ENCODE data around the gene CNTNAP2.

CNTNAP2 gene

DNA sequence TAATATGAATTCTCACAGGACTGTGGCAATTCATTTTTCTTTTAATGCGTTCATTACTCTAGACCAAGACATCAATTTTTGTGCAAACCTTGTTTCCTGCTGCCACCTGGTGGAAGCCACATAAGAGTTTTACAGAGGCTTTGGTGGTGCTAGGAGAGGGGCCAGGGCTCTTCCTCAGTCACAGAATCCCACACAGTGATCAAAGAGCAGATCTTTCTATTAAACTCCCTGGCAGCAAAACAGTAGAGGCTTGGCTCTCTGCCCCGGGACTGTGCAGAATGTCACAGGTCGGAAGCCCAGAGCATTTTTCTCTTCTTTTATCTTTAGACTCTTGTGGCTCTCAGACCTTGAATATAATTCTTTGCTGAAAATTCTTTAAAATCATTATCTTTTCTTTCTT lies 1967.5 kb downstream of the CNTNAP2 start:
- Histone ChIP-seq H3K4me3 (ENCODE audit: extremely low read depth, insufficient read depth, low read length, poor library complexity, severe bottlenecking) (no peak overlapping the region), H3K36me3 (ENCODE audit: control insufficient read depth, insufficient read depth, low read length) (no peaks in the 10 kb centered on the region), H3K27ac (ENCODE audit: low read depth, low read length, severe bottlenecking) (no peak overlapping the region), H3K4me1 (ENCODE audit: control insufficient read depth, insufficient read depth, low read length, poor library complexity, severe bottlenecking) (no peaks in the 10 kb centered on the region), H3K9me3 (ENCODE audit: control insufficient read depth, low read length) (no peaks in the 10 kb centered on the region)
- WGBS, 2 experiments (ENCODE audit: insufficient coverage in 2 of 2): 14 to 33% methylated on average over 1 to 2 of the region's 3 CpGs

DNA sequence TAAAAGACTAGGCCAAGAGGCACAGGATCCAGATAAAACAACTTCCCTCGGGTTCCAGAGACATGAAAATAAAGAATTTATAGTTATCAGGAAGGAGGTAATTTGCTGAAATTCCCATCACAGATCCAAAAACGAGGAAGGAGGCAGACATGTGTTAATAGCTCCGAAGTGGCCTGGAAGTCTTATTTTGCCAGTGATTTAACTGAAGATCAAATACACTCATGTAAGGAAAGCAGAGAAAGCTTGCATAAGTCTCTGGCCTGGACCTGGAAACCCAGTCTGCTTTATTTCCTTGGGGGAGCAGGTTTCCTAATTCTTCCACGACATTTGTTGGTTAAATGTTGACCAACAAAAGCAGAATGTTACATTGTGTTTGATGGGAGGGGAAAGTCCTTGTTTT lies 1975.3 kb downstream of the CNTNAP2 start:
- WGBS, 2 experiments (ENCODE audit: insufficient coverage in 2 of 2): 89 to 92% methylated on average over 3 of the region's 4 CpGs
- no peak overlapping the region for H3K27ac ChIP-seq (ENCODE audit: low read depth, low read length, severe bottlenecking)
- no peak overlapping the region for H3K4me3 ChIP-seq (ENCODE audit: extremely low read depth, insufficient read depth, low read length, poor library complexity, severe bottlenecking)
- H3K9me3 ChIP-seq (ENCODE audit: control insufficient read depth, low read length): no peaks in the 10 kb centered on the region
- H3K4me1 ChIP-seq (ENCODE audit: control insufficient read depth, insufficient read depth, low read length, poor library complexity, severe bottlenecking): no peaks in the 10 kb centered on the region
- no peaks in the 10 kb centered on the region for H3K36me3 ChIP-seq (ENCODE audit: control insufficient read depth, insufficient read depth, low read length)

DNA sequence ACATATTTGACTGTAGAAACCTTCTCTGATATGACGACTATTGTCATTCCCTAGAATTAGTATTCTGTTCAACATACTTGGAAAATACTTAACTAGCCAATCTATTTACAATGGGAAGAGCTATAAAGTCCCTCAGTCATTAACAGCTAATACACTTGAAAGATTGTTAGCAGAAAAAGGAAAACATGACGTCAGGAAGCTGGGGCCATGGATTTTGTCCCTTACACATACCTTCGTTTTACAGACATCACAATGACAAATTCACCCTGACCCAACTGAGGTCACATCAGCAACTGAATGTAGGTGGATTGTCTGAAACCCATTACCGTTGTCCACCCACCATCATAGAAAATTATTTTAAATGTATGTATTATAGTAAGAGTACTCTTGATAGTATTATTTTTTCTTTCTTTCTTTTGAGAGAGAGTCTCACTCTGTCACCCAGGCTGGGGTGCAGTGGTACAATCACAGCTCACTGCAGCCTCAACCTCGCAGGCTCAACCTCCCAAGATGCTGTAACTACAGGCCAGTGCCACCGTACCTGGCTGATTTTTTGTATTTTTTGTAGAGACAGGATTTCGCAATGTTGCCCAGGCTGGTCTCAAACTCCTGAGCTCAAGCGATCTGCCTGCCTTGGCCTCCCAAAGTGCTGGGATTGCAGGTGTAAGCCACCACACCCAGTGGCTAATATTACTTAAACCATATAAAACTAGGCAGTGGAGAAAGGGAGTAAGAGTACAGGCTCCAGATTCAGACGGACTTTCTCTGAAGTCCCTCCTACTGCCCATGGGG lies 1977.0 kb downstream of the CNTNAP2 start:
- WGBS, 2 experiments (ENCODE audit: insufficient coverage in 2 of 2): 90 to 92% methylated on average over 2 to 4 of the region's 9 CpGs

DNA sequence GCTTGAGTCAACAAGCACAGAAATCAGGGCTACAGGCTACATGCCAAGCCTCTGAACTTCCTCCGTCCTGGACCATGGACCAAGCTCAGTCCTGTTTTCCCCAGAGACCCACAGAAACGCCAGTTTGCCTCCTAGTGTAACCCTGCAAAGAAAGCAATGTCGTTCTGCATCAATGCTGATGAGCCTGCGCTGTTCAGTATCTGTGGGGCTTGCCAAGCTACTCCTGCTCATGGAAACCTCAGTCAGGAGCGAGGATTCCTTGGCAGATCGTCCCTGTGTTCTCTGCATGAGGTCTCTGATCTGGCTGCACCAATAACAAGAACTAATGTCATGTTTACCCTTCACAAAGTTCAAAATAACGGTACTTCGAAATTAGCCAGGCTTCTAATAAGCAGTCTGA lies 1978.5 kb downstream of the CNTNAP2 start:
- Histone ChIP-seq H3K27ac (ENCODE audit: low read depth, low read length, severe bottlenecking) (no peak overlapping the region), H3K4me3 (ENCODE audit: extremely low read depth, insufficient read depth, low read length, poor library complexity, severe bottlenecking) (no peak overlapping the region), H3K4me1 (ENCODE audit: control insufficient read depth, insufficient read depth, low read length, poor library complexity, severe bottlenecking) (no peaks in the 10 kb centered on the region), H3K9me3 (ENCODE audit: control insufficient read depth, low read length) (no peaks in the 10 kb centered on the region), H3K36me3 (ENCODE audit: control insufficient read depth, insufficient read depth, low read length) (no peaks in the 10 kb centered on the region)
- 79 to 82% methylated on average over 8 of the region's 8 CpGs for WGBS, 2 experiments (ENCODE audit: insufficient coverage in 2 of 2)

More for the DNA sequence above, 1977.0 kb downstream of the CNTNAP2 start:
- Histone ChIP-seq H3K36me3 (ENCODE audit: control insufficient read depth, insufficient read depth, low read length) (no peaks in the 10 kb centered on the region), H3K27ac (ENCODE audit: low read depth, low read length, severe bottlenecking) (no peak overlapping the region), H3K4me3 (ENCODE audit: extremely low read depth, insufficient read depth, low read length, poor library complexity, severe bottlenecking) (no peak overlapping the region), H3K4me1 (ENCODE audit: control insufficient read depth, insufficient read depth, low read length, poor library complexity, severe bottlenecking) (no peaks in the 10 kb centered on the region), H3K9me3 (ENCODE audit: control insufficient read depth, low read length) (no peaks in the 10 kb centered on the region)

DNA sequence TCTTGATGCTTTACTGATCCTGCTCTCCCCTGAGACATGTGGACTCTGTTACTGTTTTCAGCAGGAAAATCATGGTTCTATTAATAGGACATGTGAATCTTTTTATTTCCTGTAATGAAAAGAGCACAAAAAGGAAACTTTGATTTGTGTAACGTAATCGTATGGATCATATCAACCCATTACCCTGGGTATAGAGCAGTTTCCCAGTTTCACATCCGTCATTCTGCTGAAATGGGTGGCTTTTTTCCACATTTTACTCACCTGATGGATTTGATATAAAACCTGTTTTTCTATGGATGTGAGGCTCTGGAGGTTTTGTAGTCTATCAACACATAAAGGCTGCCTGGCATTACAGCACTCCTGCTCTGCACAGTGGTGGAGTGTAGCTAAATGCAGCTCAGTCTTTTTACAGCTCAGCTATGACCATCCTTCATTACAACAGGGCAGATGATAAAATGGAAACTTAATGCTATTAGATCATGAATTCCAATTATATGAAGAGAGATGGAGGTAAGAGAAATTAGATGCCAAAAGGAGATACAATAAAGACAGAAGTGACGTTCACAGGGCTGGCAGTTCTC lies 1987.6 kb downstream of the CNTNAP2 start:
- Histone ChIP-seq H3K9me3 (ENCODE audit: control insufficient read depth, low read length) (no peaks in the 10 kb centered on the region), H3K4me1 (ENCODE audit: control insufficient read depth, insufficient read depth, low read length, poor library complexity, severe bottlenecking) (no peaks in the 10 kb centered on the region), H3K36me3 (ENCODE audit: control insufficient read depth, insufficient read depth, low read length) (no peaks in the 10 kb centered on the region), H3K27ac (ENCODE audit: low read depth, low read length, severe bottlenecking) (no peak overlapping the region), H3K4me3 (ENCODE audit: extremely low read depth, insufficient read depth, low read length, poor library complexity, severe bottlenecking) (no peak overlapping the region)
- WGBS, 2 experiments (ENCODE audit: insufficient coverage in 2 of 2): 97 to 100% methylated on average over 1 to 3 of the region's 4 CpGs

DNA sequence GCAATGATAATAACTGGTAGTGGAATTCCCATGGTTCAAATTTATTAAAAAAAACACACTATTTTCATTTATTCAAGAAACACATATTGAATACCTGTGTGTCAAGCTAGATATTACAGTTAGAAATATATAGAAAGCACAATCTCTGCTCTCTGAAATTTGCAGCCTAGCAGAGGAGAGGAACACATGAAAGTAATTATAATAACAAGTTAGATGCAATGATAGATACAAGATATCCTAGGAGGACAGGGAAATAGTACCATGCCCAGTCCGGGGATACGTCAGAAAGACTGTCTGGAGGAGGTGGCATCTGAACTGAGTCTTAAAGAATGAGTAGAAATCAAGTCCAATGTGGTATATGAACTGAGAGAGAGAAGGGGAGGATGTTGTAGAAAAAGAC lies 1988.3 kb downstream of the CNTNAP2 start:
- H3K9me3 ChIP-seq (ENCODE audit: control insufficient read depth, low read length): no peaks in the 10 kb centered on the region
- no peak overlapping the region for H3K4me3 ChIP-seq (ENCODE audit: extremely low read depth, insufficient read depth, low read length, poor library complexity, severe bottlenecking)
- 81 to 100% methylated on average over 2 of the region's 2 CpGs for WGBS, 2 experiments (ENCODE audit: insufficient coverage in 2 of 2)
- no peaks in the 10 kb centered on the region for H3K4me1 ChIP-seq (ENCODE audit: control insufficient read depth, insufficient read depth, low read length, poor library complexity, severe bottlenecking)
- H3K27ac ChIP-seq (ENCODE audit: low read depth, low read length, severe bottlenecking): no peak overlapping the region
- no peaks in the 10 kb centered on the region for H3K36me3 ChIP-seq (ENCODE audit: control insufficient read depth, insufficient read depth, low read length)

DNA sequence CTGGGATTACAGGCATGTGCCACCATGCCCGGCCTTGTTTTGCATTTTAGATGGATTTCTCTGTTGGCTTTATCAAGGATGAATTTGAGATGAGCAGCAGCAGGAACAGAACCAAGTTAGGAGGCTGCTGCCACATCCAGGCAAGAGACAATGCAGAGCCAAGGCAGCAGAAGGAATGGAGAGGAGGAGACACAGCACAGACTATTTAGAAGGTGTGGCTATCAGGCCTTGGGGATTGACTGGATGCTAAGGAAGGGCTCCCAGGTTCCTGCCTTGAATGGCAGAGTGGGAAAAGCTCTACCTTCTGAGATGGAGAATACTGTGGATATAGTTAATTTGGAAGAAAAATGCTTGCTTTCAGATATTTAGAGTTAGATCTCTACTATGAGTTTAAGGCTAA lies 1989.3 kb downstream of the CNTNAP2 start:
- Histone ChIP-seq H3K27ac (ENCODE audit: low read depth, low read length, severe bottlenecking) (no peak overlapping the region), H3K36me3 (ENCODE audit: control insufficient read depth, insufficient read depth, low read length) (no peaks in the 10 kb centered on the region), H3K9me3 (ENCODE audit: control insufficient read depth, low read length) (no peaks in the 10 kb centered on the region), H3K4me3 (ENCODE audit: extremely low read depth, insufficient read depth, low read length, poor library complexity, severe bottlenecking) (no peak overlapping the region), H3K4me1 (ENCODE audit: control insufficient read depth, insufficient read depth, low read length, poor library complexity, severe bottlenecking) (no peaks in the 10 kb centered on the region)
- 75 to 83% methylated on average over 1 of the region's 1 CpG for WGBS, 2 experiments (ENCODE audit: insufficient coverage in 2 of 2)

DNA sequence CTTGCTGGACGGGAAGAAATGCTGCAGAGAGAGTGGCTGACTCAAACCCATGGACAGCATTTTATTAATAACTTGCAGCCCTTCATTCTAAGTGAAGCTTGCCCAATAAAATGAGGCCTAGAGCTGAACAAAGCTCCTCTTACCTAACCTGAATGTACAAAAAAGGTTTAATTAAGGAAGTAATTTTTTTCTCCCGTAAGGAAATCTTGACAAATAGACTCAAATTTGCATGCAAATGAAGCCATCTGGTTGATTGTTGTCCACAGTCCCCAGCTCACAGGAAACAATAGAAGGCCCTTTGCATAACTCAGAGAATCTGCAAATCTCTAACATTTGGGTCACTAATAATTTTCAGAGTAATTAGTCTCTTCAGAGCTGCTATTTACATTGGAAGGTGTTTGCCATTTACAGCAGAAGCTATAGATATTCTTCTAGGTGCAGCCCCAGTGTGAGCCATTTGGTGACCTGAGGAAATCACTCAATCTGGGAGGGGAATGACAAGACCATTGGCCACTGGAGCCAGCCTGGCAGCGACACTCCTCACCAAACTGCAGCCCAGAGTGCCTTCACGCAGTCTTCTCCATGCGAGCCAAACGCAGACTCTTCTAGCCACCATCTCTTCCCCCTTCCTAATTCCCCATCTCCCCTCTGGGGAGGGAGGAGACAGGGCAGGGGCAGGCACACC lies 1991.0 kb downstream of the CNTNAP2 start:
- Histone ChIP-seq H3K36me3 (ENCODE audit: control insufficient read depth, insufficient read depth, low read length) (no peaks in the 10 kb centered on the region), H3K27ac (ENCODE audit: low read depth, low read length, severe bottlenecking) (no peak overlapping the region), H3K4me1 (ENCODE audit: control insufficient read depth, insufficient read depth, low read length, poor library complexity, severe bottlenecking) (no peaks in the 10 kb centered on the region), H3K9me3 (ENCODE audit: control insufficient read depth, low read length) (no peaks in the 10 kb centered on the region), H3K4me3 (ENCODE audit: extremely low read depth, insufficient read depth, low read length, poor library complexity, severe bottlenecking) (no peak overlapping the region)
- WGBS, 2 experiments (ENCODE audit: insufficient coverage in 2 of 2): 74 to 82% methylated on average over 2 to 5 of the region's 6 CpGs

DNA sequence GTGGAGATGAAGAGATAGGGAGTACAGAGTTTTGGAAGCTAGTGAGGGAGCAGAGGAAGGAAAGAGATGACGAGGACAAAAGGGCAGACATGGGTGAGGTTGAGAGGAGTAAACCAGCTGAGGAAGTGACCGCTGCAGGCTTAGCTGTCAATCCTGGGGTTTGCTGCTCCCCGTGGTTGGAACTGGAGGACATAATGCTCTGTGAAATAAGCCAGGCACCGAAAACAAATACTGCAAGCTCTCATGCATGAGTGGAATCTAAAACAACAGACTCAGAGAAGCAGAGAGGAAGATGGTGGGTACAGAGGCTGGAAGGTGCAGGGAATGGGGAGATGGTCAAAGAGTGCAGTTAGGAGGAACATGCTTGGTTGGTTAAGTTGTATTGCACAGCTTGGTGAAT lies 1991.8 kb downstream of the CNTNAP2 start:
- 72 to 87% methylated on average over 4 of the region's 4 CpGs for WGBS, 2 experiments (ENCODE audit: insufficient coverage in 2 of 2)
- no peak overlapping the region for H3K4me3 ChIP-seq (ENCODE audit: extremely low read depth, insufficient read depth, low read length, poor library complexity, severe bottlenecking)
- no peaks in the 10 kb centered on the region for H3K9me3 ChIP-seq (ENCODE audit: control insufficient read depth, low read length)
- H3K4me1 ChIP-seq (ENCODE audit: control insufficient read depth, insufficient read depth, low read length, poor library complexity, severe bottlenecking): no peaks in the 10 kb centered on the region
- H3K36me3 ChIP-seq (ENCODE audit: control insufficient read depth, insufficient read depth, low read length): no peaks in the 10 kb centered on the region
- H3K27ac ChIP-seq (ENCODE audit: low read depth, low read length, severe bottlenecking): no peak overlapping the region

DNA sequence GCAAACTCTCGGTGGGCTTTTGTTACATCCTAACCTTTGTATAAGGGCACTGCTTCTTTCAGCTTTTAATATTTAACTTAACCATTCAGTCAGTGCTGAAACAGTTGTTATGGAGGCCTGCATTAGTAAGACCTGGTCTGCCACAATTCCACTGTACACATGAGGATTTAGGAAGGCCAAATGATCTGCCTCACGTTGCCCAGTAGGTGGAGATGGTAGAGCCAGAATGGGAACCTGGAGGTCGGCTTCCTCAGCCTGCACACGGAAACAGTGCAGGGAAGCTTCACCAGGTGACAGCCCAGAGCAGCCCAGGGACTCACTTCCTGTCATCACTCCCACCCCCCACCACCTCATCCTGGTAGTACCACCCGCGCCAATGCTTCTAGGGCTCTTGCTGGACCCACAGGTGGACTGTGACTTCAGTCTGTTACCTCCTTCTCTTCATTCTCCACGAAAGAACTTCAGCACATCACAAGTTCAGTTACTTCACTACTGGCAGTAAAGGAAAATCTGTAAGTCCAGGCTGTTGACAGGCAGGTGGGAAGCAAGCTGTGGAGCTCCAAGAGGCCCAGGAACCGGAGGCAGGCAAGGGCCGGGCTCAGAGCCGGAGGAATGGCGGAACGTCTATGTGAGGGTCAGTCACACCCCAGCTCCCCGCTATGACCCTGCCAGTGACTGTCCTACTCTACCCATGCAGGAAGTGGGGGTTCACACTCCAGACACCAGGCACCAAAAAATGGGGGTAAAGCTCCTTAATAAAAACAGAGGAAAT lies 1993.7 kb downstream of the CNTNAP2 start:
- 82 to 87% methylated on average over 6 to 12 of the region's 13 CpGs for WGBS, 2 experiments (ENCODE audit: insufficient coverage in 2 of 2)
- H3K27ac ChIP-seq (ENCODE audit: low read depth, low read length, severe bottlenecking): no peak overlapping the region

More for the DNA sequence above, 1993.7 kb downstream of the CNTNAP2 start:
- Histone ChIP-seq H3K36me3 (ENCODE audit: control insufficient read depth, insufficient read depth, low read length) (no peaks in the 10 kb centered on the region), H3K9me3 (ENCODE audit: control insufficient read depth, low read length) (no peaks in the 10 kb centered on the region), H3K4me1 (ENCODE audit: control insufficient read depth, insufficient read depth, low read length, poor library complexity, severe bottlenecking) (no peaks in the 10 kb centered on the region), H3K4me3 (ENCODE audit: extremely low read depth, insufficient read depth, low read length, poor library complexity, severe bottlenecking) (no peak overlapping the region)
